Left lung (tissue), 10 donors: ENCODE measurements around the gene MPPED1. TPM values are rescaled to one million over a fixed set of nuclear protein-coding genes. Genes with fewer than 3 reads are reported as not detected.
A peak's percentile ranks its signal among the peaks of the same experiment; 100 is the strongest.

Experiments used
- ATAC-seq: fragments of 200-7000 bp; cut with Tn5 transposase; one replicate; pipeline ENCODE4 v1.9.1; 2020; ENCODE audit warnings: moderate library complexity
- DNase-seq, 4 donors: peaks; one replicate each; pipeline ENCODE4 v3.0.0-alpha.2; 2013 to 2020
- H3K27ac ChIP-seq, 2 donors: fragments of 200-600 bp; sonication (generic) in 1 of 2; one replicate each; pipeline versions ENCODE4 v1.5.0 to v1.8.0; 2020 to 2021
- H3K27me3 ChIP-seq, 2 donors: fragments of 200-600 bp; sonication (generic) in 1 of 2; one replicate each; pipeline versions ENCODE4 v1.5.0 to v1.8.0; 2020 to 2021
- H3K36me3 ChIP-seq, 2 donors: fragments of 200-600 bp; sonication (generic) in 1 of 2; one replicate each; pipeline versions ENCODE4 v1.5.0 to v1.8.0; 2020 to 2021
- H3K4me1 ChIP-seq, 2 donors: fragments of 200-600 bp; one replicate each; pipeline ENCODE4 v1.8.0; 2021
- H3K4me3 ChIP-seq, 2 donors: fragments of 200-600 bp; sonication (generic) in 1 of 2; one replicate each; pipeline versions ENCODE4 v1.5.0 to v1.8.0; 2020 to 2021; ENCODE audit warnings: mild to moderate bottlenecking in 1 of 2
- H3K9me3 ChIP-seq, 2 donors: fragments of 200-600 bp; sonication (generic) in 1 of 2; one replicate each; pipeline versions ENCODE4 v1.5.0 to v1.8.0; 2020 to 2021
- intact Hi-C, 2 donors: fragments of 100-400 bp; cut with DNase I; formaldehyde crosslinking; loops; one replicate each; pipeline versions ENCODE4 v1.11.2 to v1.14.2; 2022
- polyA plus RNA-seq, 6 donors: library from polyadenylated mRNA; unstranded; fragments of 120-200 nt; gene quantifications; one replicate each; pipeline ENCODE4 v1.2.1, GENCODE V29; 2013; ENCODE audit not compliant: insufficient read length in 6 of 6
- total RNA-seq, 2 donors: library from RNA; stranded (reverse); fragmentation: NEBNext Ultra II Directional; extraction: Animal tissue kit (Norgen Biotek cat#: 25700); gene quantifications; one replicate each; pipeline ENCODE4 v1.2.1, GENCODE V29; 2021
- TF ChIP-seq, protein P1 (sequence below), 2 donors: fragments of 200-600 bp; sonication (generic) in 1 of 2; IDR thresholded peaks; one replicate each; pipeline versions ENCODE4 v1.5.0 to v1.8.0; 2021; ENCODE audit warnings: antibody characterized with exemption in 2 of 2
- donor health status: DM: no; HTN: yes; CAD: no.
- donor health status: DM: no; HTN: no; CAD: no.

MPPED1 gene
- total and polyA plus RNA-seq, 8 donors = 0.37 to 0.67 (median 0.52) TPM; not detected in 2

DNA sequence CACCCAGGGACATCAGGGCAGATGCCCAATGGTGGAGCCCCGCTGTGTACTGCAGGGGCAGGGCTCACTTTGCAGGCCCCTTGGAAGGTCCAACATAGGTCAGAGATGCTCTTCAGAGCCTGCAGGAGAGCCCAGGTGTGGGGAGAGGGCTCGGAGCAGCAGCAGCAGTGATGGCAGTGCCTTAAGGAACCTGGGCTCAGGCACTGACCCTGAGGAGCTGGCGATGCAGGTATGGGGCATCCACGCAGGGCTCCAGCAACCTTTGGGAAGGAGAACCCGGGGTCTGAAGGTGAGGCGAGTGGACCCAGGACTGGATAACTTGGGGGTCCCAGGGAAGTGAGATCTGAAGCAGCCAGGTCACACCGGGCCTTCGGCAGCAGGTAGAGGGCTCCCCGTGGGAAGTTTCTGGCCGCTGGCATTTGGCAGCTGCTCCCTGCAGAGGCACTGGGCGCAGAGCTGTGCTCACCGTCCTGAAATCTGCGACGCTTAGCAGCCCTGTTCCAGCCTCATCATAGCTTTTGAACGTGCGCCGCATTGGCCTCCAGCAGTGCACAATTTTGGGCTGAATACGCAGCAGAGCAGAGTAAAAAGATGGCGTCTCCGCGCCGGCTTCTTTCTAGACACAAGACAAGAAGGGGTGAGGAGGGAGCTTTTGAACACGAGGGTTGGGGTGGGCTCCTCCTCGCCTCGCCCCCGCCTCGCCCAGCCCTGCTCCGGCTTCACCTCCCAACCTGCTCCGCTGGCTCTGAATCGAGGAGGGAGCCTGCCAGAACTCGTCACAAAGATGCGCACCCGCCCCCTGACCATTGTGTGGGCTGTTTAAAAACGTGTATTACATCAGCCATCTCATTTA lies 118.8 kb downstream of the MPPED1 start:
- Histone ChIP-seq H3K4me3 (no peak overlapping the region), H3K4me1 (no peaks in the 10 kb centered on the region), H3K9me3 (no peaks in the 10 kb centered on the region), H3K27ac (no peak overlapping the region), H3K36me3 (no peaks in the 10 kb centered on the region), H3K27me3 (peaks cover 0 to 17% of the 10 kb centered on the region in 2 donors)
- intact Hi-C loops = no loop called here
- DNase-seq (peak in 2 of 4 donors; percentile 19 to 70), ATAC-seq (no peak)
- TF ChIP-seq, protein P1, sequence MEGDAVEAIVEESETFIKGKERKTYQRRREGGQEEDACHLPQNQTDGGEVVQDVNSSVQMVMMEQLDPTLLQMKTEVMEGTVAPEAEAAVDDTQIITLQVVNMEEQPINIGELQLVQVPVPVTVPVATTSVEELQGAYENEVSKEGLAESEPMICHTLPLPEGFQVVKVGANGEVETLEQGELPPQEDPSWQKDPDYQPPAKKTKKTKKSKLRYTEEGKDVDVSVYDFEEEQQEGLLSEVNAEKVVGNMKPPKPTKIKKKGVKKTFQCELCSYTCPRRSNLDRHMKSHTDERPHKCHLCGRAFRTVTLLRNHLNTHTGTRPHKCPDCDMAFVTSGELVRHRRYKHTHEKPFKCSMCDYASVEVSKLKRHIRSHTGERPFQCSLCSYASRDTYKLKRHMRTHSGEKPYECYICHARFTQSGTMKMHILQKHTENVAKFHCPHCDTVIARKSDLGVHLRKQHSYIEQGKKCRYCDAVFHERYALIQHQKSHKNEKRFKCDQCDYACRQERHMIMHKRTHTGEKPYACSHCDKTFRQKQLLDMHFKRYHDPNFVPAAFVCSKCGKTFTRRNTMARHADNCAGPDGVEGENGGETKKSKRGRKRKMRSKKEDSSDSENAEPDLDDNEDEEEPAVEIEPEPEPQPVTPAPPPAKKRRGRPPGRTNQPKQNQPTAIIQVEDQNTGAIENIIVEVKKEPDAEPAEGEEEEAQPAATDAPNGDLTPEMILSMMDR (IDR thresholded peaks at IDR 0.05) = no peak

DNA sequence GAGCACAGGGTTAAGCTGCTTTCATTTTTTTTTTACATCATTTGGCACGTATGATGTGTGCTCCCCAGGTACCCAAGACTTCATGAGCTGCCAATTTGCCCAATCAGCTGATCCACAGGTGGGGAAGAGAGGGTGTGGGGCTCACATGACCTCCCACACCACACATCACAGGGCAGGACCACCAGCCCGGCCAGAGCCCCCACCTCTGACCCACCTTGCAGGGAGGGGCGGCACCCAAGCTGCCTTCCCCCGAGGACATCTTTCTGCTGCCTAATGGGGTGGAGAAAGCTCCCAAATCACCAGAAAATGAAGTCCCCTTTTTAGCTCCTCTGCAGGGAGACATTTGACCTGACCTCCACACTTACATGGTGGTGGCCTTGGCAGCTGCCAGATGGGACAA lies 119.8 kb downstream of the MPPED1 start:
- DNase-seq = peak in 1 of 4 donors; percentile 9

DNA sequence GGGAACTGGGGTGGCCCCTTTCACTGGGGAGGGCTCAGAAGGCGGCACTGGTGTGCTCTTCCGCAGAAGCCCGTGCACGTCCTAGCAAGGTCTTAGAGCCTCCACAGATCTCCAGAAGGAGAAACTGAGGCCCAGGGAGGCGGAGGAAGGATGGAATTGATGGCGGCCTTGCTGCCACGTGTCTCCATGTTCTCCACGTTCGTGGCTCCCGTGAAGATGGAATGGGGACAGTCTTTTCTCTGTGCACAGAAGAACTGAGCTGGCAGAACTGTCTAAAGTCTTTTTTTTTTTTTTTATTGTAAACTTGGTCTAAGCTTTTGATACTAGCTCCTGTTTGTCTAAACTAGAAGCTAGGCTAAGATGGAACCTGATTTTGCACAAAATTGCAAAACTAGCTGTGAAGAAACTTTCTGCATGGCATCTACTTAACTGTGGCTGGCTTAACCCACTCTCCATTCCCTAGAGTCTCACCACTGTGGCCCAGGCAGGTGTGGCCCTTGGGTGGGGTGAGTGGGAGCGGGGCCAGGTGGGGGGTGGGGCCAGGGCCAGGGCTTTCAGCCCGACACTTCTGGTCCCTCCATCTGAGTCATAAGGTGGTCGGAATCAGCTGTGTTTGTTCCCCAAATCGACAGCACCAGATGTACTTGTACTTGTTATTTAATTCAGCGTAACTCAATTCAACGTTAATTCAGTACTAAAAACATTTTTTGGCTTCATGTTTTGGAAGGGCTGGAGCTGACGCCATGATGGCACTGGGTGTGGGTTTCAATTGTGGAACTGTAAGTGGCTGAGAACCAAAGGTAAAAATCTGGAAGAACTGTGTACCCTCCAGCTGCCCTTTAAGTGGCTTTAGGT lies 120.7 kb downstream of the MPPED1 start:
- DNase-seq = peak in 1 of 4 donors; percentile 2
- peaks cover 0 to 4% of the 10 kb centered on the region in 2 donors for H3K36me3 ChIP-seq
- intact Hi-C loops = no loop called here
- H3K4me3 ChIP-seq = no peak overlapping the region
- H3K4me1 ChIP-seq = no peaks in the 10 kb centered on the region
- TF ChIP-seq, protein P1 (IDR thresholded peaks at IDR 0.05) = no peak
- H3K27me3 ChIP-seq = no peaks in the 10 kb centered on the region
- no peaks in the 10 kb centered on the region for H3K9me3 ChIP-seq
- H3K27ac ChIP-seq = no peak overlapping the region
- ATAC-seq = no peak

More for the DNA sequence above, 119.8 kb downstream of the MPPED1 start:
- H3K4me3 ChIP-seq = no peak overlapping the region
- peaks cover 0 to 6% of the 10 kb centered on the region in 2 donors for H3K27me3 ChIP-seq
- intact Hi-C loops = no loop called here
- H3K36me3 ChIP-seq = no peaks in the 10 kb centered on the region
- H3K4me1 ChIP-seq = no peaks in the 10 kb centered on the region
- no peak overlapping the region for H3K27ac ChIP-seq
- H3K9me3 ChIP-seq = no peaks in the 10 kb centered on the region
- TF ChIP-seq, protein P1 (IDR thresholded peaks at IDR 0.05) = no peak
- no peak for ATAC-seq

DNA sequence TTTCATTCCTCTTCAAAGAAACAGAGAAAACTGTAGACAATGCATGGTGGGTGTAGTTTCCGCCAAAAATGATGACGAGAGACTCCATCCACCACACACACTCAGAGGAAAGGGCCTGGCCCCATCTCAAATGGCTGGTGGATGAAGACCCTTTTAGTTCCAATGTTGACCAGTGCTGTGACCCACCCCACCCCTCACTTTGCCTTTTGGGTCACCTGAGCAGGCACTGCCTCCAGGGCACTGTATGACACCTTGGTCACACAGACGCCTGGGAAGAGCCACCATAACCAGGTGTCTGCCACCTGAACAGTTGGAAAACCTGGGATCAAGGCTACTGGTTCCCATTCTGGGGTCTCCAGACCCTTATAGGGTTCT lies 121.3 kb downstream of the MPPED1 start:
- TF ChIP-seq, protein P1 (IDR thresholded peaks at IDR 0.05) = no peak
- Histone ChIP-seq H3K9me3 (no peaks in the 10 kb centered on the region), H3K27me3 (no peaks in the 10 kb centered on the region)

More for the DNA sequence above, 121.3 kb downstream of the MPPED1 start:
- DNase-seq = peak in 1 of 4 donors; percentile 6
- no peak overlapping the region for H3K4me3 ChIP-seq
- peaks cover 0 to 4% of the 10 kb centered on the region in 2 donors for H3K36me3 ChIP-seq
- H3K4me1 ChIP-seq = no peaks in the 10 kb centered on the region
- intact Hi-C loops = no loop called here
- no peak overlapping the region for H3K27ac ChIP-seq
- no peak for ATAC-seq
